GM12801 (cell line): ENCODE results near the gene MAU2.

Experiments used
- CTCF ChIP-seq: IDR thresholded peaks from one replicate; pipeline ENCODE4 v1.5.1; 2011; ENCODE audit warnings: control low read depth; ENCODE audit not compliant: insufficient read length; ENCODE audit errors: extremely low read depth

Gene MAU2

GRCh38 chr19:19297759-19298158, 22.9 kb upstream of the MAU2 start:
- no peak for TF ChIP-seq CTCF

- TF ChIP-seq CTCF, result no peak
Measured at GRCh38 chr19:19300613-19301012, 20.0 kb upstream of the MAU2 start.

- no peak for TF ChIP-seq CTCF
Measured at GRCh38 chr19:19303411-19303810, 17.2 kb upstream of the MAU2 start.

GRCh38 chr19:19304186-19304965, 16.3 kb upstream of the MAU2 start:
- TF ChIP-seq CTCF, result no peak

- no peak for TF ChIP-seq CTCF
Measured at GRCh38 chr19:19305066-19305465, 15.6 kb upstream of the MAU2 start.

- TF ChIP-seq CTCF, result no peak
Measured at GRCh38 chr19:19305696-19306095, 14.9 kb upstream of the MAU2 start.

- TF ChIP-seq CTCF, result no peak
Measured at GRCh38 chr19:19306191-19306590, 14.4 kb upstream of the MAU2 start.
